Adipocyte (in vitro differentiated cells): ENCODE data around the gene CTNNBL1.

Source experiments
- DNase-seq: peaks from one replicate; pipeline ENCODE4 v3.0.0-alpha.2; 2015; ENCODE audit warnings: low read depth
- H3K27me3 ChIP-seq: replicated peaks from 2 replicates; pipeline ENCODE4 v1.7.0; 2013; ENCODE audit warnings: mild to moderate bottlenecking, low read length, moderate library complexity; ENCODE audit not compliant: control insufficient read depth, insufficient read depth
- H3K36me3 ChIP-seq: 2 replicates; pipeline ENCODE4 v1.7.0; 2013; ENCODE audit warnings: low read length, mild to moderate bottlenecking, moderate library complexity; ENCODE audit not compliant: control insufficient read depth, insufficient read depth, severe bottlenecking
- H3K4me1 ChIP-seq: 2 replicates; pipeline ENCODE4 v1.7.0; 2013; ENCODE audit warnings: mild to moderate bottlenecking, low read length, moderate library complexity; ENCODE audit not compliant: control insufficient read depth, insufficient read depth
- H3K4me3 ChIP-seq: 2 replicates; pipeline ENCODE4 v1.7.0; 2013; ENCODE audit warnings: mild to moderate bottlenecking, low read length, moderate library complexity
- H3K9ac ChIP-seq: 2 replicates; pipeline ENCODE4 v1.7.0; 2013; ENCODE audit warnings: mild to moderate bottlenecking, low read length, moderate library complexity
- H3K9me3 ChIP-seq: 2 replicates; pipeline ENCODE4 v1.7.0; 2013; ENCODE audit warnings: mild to moderate bottlenecking, low read length, moderate library complexity; ENCODE audit not compliant: control insufficient read depth

The CTNNBL1 gene, protein sequence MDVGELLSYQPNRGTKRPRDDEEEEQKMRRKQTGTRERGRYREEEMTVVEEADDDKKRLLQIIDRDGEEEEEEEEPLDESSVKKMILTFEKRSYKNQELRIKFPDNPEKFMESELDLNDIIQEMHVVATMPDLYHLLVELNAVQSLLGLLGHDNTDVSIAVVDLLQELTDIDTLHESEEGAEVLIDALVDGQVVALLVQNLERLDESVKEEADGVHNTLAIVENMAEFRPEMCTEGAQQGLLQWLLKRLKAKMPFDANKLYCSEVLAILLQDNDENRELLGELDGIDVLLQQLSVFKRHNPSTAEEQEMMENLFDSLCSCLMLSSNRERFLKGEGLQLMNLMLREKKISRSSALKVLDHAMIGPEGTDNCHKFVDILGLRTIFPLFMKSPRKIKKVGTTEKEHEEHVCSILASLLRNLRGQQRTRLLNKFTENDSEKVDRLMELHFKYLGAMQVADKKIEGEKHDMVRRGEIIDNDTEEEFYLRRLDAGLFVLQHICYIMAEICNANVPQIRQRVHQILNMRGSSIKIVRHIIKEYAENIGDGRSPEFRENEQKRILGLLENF

DNA sequence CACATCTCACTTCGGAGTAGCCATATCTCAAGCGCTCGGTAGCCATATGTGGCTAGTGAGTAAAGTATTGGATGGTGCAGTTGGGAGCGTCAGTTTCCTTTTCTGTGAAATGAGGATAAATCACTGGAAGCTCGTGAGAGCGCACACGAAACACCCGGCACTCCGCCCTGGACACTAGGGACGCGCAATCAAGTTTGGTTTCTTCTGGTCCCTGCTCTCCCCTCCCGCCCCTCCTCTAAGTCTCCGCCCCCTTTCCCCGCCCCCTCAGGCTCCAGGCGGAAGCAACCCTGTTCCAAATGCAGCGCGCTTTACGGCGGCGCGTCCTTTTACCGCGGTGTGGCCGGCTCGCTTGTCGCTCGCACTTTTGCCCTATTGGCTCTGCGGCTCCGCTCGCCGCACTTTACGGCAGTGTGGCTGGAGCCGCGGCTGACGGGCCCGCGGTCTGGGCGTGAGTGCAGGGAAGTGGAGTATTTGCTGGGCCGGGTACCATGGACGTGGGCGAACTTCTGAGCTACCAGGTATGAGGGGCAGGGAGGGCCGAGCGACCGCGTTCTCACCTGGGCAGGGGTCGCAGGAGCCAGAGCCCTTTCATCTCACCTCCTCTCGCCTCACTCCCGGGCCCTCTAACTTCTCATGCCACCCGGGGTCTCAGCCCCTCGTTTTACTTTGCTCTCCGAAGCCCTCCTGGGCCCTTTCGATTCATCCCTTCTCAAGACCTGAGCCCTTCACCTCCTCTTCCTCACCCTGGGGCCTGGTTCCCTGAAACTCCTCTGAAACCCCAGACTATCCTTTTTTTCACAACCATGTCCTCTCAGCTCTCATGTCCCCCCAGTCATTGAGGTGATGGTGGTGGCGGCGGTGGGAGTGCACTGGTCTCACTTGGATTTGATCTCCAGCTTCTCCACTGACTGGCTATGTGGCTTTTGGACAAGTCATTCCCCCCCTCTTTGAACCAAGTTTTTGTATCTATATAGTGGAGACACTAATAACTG is at the start of gene CTNNBL1:
TSS of gene CTNNBL1 (plus strand) at position 396 of the 992 bp plus-strand sequence. CDS start at position 489, 93 bp downstream.
- no peaks in the 10 kb centered on the region for H3K36me3 ChIP-seq
- H3K4me3 ChIP-seq = peak within 1 kb of the TSS; percentile 96
- H3K9ac ChIP-seq = peak within 1 kb of the TSS; percentile 91
- H3K9me3 ChIP-seq = no peaks in the 10 kb centered on the region
- peaks cover 4% of the 10 kb centered on the region for H3K27me3 ChIP-seq
- H3K4me1 ChIP-seq = peaks cover 20% of the 10 kb centered on the region
- peak; percentile 99 for DNase-seq

DNA sequence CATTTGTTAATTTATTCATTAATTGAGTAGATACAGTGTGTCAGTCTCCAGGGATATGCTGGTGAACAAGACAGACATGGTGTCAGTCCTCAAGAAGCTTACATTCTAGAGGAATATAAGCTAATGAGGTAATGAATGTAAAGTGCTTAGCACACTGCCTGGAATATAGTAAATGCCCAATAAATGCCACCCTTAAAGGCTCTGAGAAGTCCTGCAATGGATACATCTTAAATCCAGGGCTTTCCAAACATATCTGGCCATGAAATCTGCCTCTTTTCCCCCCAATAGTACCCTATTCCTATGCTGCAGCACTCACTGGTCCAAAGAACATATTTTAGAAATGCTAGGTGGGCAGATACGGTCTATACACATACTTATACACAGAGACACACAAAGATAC is 49.2 kb upstream of the CTNNBL1 start:
- Histone ChIP-seq H3K9me3 (peaks cover 8% of the 10 kb centered on the region), H3K27me3 (peaks cover 37% of the 10 kb centered on the region), H3K4me1 (peaks cover 7% of the 10 kb centered on the region), H3K9ac (no peak overlapping the region), H3K36me3 (no peaks in the 10 kb centered on the region), H3K4me3 (no peak overlapping the region)
- DNase-seq = no peak

DNA sequence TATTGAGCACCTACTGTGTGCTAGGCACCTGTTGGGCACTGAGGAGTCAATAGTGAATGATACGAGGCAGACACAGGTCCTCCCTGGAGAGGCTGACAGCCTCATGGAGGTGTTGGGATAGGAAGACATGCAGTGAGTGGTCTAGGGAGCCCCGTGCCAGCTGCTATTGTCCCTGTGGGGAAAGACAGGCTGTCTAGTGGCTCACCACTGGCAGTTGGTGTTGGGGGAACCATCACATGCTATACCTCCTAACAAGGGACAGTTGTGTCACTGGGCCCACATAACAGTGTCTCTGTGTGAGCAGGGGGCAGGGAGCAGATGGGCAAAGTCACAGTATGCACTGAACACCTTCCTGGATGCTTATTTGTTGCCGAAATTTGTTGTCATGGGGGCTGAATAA is 45.9 kb upstream of the CTNNBL1 start:
- Histone ChIP-seq H3K9ac (no peak overlapping the region), H3K36me3 (no peaks in the 10 kb centered on the region), H3K4me3 (no peak overlapping the region), H3K4me1 (peaks cover 7% of the 10 kb centered on the region), H3K27me3 (peaks cover 21% of the 10 kb centered on the region), H3K9me3 (no peaks in the 10 kb centered on the region)
- no peak for DNase-seq

DNA sequence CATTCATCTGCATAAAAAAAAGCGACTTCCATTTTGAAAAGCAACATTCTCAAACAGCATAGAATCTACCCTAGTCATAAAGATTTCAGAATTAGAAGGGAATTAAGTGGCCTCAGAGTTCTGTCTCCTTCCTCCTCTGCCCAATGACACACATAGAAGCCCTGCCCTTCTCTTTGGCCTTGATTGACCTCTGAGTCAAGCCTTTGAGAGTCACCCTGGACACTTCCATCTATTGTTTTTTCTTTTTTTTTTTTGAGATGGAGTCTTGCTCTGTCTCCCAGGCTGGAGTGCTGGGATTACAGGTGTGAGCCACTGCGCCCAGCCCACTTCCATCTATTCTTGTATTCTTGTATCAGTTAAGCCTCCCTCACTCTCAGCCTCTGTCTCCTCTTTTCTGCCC is 44.8 kb upstream of the CTNNBL1 start:
- no peak overlapping the region for H3K4me3 ChIP-seq
- H3K9me3 ChIP-seq = no peaks in the 10 kb centered on the region
- DNase-seq = no peak
- H3K4me1 ChIP-seq = peaks cover 7% of the 10 kb centered on the region
- H3K9ac ChIP-seq = no peak overlapping the region
- H3K27me3 ChIP-seq = peaks cover 21% of the 10 kb centered on the region
- no peaks in the 10 kb centered on the region for H3K36me3 ChIP-seq

DNA sequence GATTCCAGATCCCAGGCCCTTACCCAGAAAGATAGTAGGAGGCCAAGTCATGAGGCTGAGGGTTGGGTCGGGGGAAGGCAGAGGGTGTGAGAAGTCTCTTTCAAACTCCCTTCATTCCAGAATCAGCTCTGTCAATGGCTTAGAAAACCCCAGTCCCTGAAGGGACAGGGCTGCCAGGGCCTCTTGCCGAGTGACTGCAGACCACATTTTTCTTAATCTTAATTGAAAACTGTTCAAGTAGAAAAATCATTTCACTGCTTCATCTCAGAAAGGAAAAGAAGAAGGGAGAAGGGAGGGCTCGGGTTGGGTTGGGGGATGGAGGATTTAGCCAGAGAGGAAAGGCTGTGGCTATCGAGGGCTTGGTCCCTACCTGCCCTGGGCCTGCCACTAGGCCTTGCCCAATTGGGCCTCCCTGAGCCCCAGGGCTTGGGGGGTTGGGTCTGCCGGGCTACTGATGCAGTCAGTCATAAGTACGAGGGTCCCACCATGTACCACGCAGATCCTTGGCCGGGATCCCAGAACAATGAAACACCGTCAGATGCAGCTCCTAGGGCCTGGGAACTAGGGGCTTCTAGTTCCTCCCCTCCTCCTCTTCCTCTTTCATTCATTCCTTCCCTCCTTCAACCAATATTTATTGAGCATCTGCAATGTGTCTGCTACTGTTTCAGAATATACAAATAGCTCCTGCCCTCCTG is 44.0 kb upstream of the CTNNBL1 start:
- no peak for DNase-seq
- H3K36me3 ChIP-seq = no peaks in the 10 kb centered on the region
- H3K9ac ChIP-seq = no peak overlapping the region
- H3K4me1 ChIP-seq = peaks cover 7% of the 10 kb centered on the region
- H3K9me3 ChIP-seq = no peaks in the 10 kb centered on the region
- no peak overlapping the region for H3K4me3 ChIP-seq
- H3K27me3 ChIP-seq = peaks cover 13% of the 10 kb centered on the region

DNA sequence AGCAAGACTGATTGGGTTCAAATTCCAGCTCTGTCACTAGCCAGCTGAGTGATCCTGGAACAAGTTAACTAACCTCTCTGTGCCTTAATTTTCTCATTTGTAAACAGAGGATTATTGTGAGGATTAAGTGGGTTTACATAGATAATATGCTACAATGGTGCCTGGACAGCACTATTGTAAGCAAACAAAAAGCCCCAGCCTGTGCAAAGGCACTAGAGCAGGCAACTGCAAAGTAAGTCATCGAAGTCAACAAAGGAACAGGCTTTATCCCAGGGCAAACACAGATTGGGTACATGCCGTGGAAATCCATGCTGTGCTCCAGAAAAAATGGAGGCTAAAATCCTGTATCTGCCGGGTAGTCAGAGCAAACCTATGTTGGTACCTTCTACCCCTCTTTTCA is 43.2 kb upstream of the CTNNBL1 start:
- H3K9ac ChIP-seq = no peak overlapping the region
- no peaks in the 10 kb centered on the region for H3K36me3 ChIP-seq
- peaks cover 3% of the 10 kb centered on the region for H3K9me3 ChIP-seq
- H3K4me3 ChIP-seq = no peak overlapping the region
- DNase-seq = no peak
- peaks cover 8% of the 10 kb centered on the region for H3K27me3 ChIP-seq
- H3K4me1 ChIP-seq = peaks cover 7% of the 10 kb centered on the region

DNA sequence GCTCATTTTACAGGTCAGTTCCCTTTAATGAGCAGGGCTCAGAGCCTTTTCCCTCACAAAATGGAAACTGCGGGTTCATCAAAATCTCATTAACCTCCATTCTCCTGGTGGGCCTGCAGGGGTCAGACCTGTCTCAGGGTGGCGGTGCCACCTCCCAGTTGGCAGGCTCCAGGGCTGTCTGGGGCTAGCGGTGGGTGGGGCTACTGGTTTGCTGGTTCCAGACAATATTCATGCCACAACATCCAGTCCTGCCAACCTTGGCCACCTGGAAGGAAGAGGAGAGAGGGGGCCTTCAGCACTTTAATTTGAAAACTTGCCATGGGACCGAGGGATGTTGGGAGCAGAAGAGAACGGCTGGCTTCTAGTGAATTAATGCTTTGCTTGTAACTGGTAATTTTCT is 41.9 kb upstream of the CTNNBL1 start:
- DNase-seq = peak; percentile 9
- H3K9ac ChIP-seq = no peak overlapping the region
- peaks cover 7% of the 10 kb centered on the region for H3K4me1 ChIP-seq
- H3K36me3 ChIP-seq = no peaks in the 10 kb centered on the region
- H3K27me3 ChIP-seq = peaks cover 12% of the 10 kb centered on the region
- H3K9me3 ChIP-seq = peaks cover 7% of the 10 kb centered on the region
- H3K4me3 ChIP-seq = no peak overlapping the region

DNA sequence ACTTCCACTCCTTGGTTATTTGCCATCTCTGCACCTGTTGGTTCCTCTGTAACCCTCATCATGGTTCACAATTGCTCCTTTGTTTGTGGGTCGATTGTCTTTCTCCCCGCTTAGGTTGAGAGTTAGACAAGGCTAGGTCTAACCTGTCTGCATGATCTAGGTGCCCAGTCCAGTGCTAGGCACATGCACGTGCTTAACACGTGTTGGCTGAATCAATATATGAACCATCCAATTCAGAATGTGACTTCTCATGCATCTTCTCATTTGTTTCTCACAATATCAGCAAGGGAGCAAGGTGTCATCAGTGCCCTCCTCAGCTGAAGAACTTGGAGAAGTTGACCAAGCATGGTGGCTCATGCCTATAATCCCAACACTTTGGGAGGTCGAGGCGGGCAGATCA is 36.9 kb upstream of the CTNNBL1 start:
- no peak for DNase-seq
- Histone ChIP-seq H3K4me3 (no peak overlapping the region), H3K9me3 (peaks cover 9% of the 10 kb centered on the region)

DNA sequence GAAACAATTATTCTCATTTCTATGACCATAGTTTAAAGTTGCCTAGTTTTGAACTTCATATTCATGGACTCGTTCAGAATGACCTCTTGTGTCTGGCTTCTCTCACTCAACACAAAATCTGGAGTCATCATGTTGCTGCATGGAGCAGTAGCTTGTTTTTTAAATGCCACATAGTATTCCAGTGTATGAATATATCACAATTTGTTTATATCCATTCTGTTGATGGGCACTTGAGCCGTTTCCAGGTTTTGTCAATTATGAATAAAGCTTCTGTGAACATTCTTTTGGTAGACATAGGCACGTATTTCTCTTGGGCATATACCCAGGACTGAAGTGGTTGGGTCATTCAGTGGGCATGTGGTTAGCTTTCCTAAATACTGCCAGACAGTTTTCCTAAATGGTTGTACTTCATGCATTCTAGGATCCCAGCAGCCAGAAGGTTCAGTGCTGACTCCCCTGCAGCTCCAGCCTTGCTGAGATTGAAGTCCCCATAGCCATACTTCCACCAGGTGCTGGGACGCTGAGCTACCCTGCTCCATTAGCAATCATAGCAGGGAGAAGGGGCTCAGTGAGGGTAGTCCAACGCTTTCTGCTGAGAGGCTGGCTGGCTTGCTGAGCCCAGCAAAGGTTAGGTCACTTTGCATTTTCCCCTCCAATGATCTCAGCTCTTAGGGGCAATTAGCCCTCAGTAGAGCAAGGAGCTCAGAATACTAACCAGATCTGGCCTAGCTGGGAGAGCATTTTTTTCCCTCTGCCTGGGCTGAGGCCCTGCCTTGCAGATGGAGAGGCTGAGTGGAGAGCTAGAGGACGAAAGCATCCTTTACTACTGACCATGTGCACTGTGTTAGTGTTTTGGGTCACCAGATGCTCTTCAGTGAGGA is 35.7 kb upstream of the CTNNBL1 start:
- Histone ChIP-seq H3K9ac (no peak overlapping the region), H3K36me3 (no peaks in the 10 kb centered on the region), H3K27me3 (peaks cover 25% of the 10 kb centered on the region), H3K4me3 (no peak overlapping the region), H3K9me3 (peaks cover 13% of the 10 kb centered on the region), H3K4me1 (no peaks in the 10 kb centered on the region)
- no peak for DNase-seq

More for the DNA sequence above, 36.9 kb upstream of the CTNNBL1 start:
- Histone ChIP-seq H3K36me3 (no peaks in the 10 kb centered on the region), H3K27me3 (peaks cover 23% of the 10 kb centered on the region), H3K9ac (no peak overlapping the region), H3K4me1 (no peaks in the 10 kb centered on the region)

DNA sequence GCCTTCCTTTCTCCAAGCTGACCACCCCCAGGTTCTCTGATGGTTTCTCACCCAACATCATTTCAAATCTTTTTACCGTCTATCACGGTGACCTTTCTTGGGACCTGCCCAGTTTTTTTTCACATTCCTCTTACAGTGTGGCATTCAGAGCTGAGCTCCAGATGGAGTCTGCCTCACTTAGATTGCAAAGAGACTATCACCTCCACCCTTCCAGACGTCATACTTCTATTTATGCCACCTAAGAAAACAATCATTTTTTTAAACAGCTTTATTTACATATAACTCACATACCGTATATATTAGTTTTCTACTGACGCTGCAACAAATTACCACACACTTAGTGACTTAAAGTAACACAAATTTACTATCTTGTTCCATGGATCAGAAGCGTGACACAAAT is 32.3 kb upstream of the CTNNBL1 start:
- no peak for DNase-seq
- Histone ChIP-seq H3K4me3 (no peak overlapping the region), H3K9me3 (peaks cover 32% of the 10 kb centered on the region), H3K27me3 (peaks cover 22% of the 10 kb centered on the region), H3K9ac (no peak overlapping the region), H3K4me1 (no peaks in the 10 kb centered on the region), H3K36me3 (no peaks in the 10 kb centered on the region)
